ENCODE results near the gene MGRN1. TPM values are rescaled to one million over a fixed set of nuclear protein-coding genes. Genes with fewer than 3 reads are reported as not detected.

Gene MGRN1
- total RNA-seq, 1 donor from 2014 or later, result 63.6 TPM

GRCh38 chr16:4601036-4601863 lies 23.4 kb upstream of the MGRN1 start:
- Histone ChIP-seq H3K27me3 (ENCODE audit: control insufficient read depth, insufficient read depth, low read length) (peaks cover 31% of the 10 kb centered on the region), H3K36me3 (ENCODE audit: control insufficient read depth, insufficient read depth, low read length) (no peaks in the 10 kb centered on the region), H3K4me3 (ENCODE audit: low read depth, low read length) (no peak overlapping the region)
- no peak for TF ChIP-seq CTCF (IDR thresholded peaks at IDR 0.05; ENCODE audit: insufficient read depth, low read length, poor library complexity, severe bottlenecking)
- no peak for DNase-seq (ENCODE audit: low read depth)

GRCh38 chr16:4601864-4602186 lies 22.8 kb upstream of the MGRN1 start:
- no peak for DNase-seq (ENCODE audit: low read depth)
- TF ChIP-seq CTCF (IDR thresholded peaks at IDR 0.05; ENCODE audit: insufficient read depth, low read length, poor library complexity, severe bottlenecking), result no peak
- no peak overlapping the region for H3K4me3 ChIP-seq (ENCODE audit: low read depth, low read length)
- peaks cover 31% of the 10 kb centered on the region for H3K27me3 ChIP-seq (ENCODE audit: control insufficient read depth, insufficient read depth, low read length)
- H3K36me3 ChIP-seq (ENCODE audit: control insufficient read depth, insufficient read depth, low read length), result no peaks in the 10 kb centered on the region

- peaks cover 31% of the 10 kb centered on the region for H3K27me3 ChIP-seq (ENCODE audit: control insufficient read depth, insufficient read depth, low read length)
- no peak overlapping the region for H3K4me3 ChIP-seq (ENCODE audit: low read depth, low read length)
- H3K36me3 ChIP-seq (ENCODE audit: control insufficient read depth, insufficient read depth, low read length), result no peaks in the 10 kb centered on the region
- no peak for DNase-seq (ENCODE audit: low read depth)
- TF ChIP-seq CTCF (IDR thresholded peaks at IDR 0.05; ENCODE audit: insufficient read depth, low read length, poor library complexity, severe bottlenecking), result no peak
Measured at GRCh38 chr16:4602331-4602730, 22.3 kb upstream of the MGRN1 start.

GRCh38 chr16:4603624-4604170 lies 20.9 kb upstream of the MGRN1 start:
- H3K36me3 ChIP-seq (ENCODE audit: control insufficient read depth, insufficient read depth, low read length), result no peaks in the 10 kb centered on the region
- no peak overlapping the region for H3K4me3 ChIP-seq (ENCODE audit: low read depth, low read length)
- peaks cover 31% of the 10 kb centered on the region for H3K27me3 ChIP-seq (ENCODE audit: control insufficient read depth, insufficient read depth, low read length)
- no peak for DNase-seq (ENCODE audit: low read depth)
- no peak for TF ChIP-seq CTCF (IDR thresholded peaks at IDR 0.05; ENCODE audit: insufficient read depth, low read length, poor library complexity, severe bottlenecking)

GRCh38 chr16:4604401-4604800 lies 20.2 kb upstream of the MGRN1 start:
- Histone ChIP-seq H3K27me3 (ENCODE audit: control insufficient read depth, insufficient read depth, low read length) (peaks cover 26% of the 10 kb centered on the region), H3K4me3 (ENCODE audit: low read depth, low read length) (no peak overlapping the region), H3K36me3 (ENCODE audit: control insufficient read depth, insufficient read depth, low read length) (no peaks in the 10 kb centered on the region)
- DNase-seq (ENCODE audit: low read depth), result no peak
- no peak for TF ChIP-seq CTCF (IDR thresholded peaks at IDR 0.05; ENCODE audit: insufficient read depth, low read length, poor library complexity, severe bottlenecking)

GRCh38 chr16:4606354-4606753 lies 18.3 kb upstream of the MGRN1 start:
- Histone ChIP-seq H3K36me3 (ENCODE audit: control insufficient read depth, insufficient read depth, low read length) (no peaks in the 10 kb centered on the region), H3K4me3 (ENCODE audit: low read depth, low read length) (no peak overlapping the region), H3K27me3 (ENCODE audit: control insufficient read depth, insufficient read depth, low read length) (peaks cover 21% of the 10 kb centered on the region)
- DNase-seq (ENCODE audit: low read depth), result no peak
- no peak for TF ChIP-seq CTCF (IDR thresholded peaks at IDR 0.05; ENCODE audit: insufficient read depth, low read length, poor library complexity, severe bottlenecking)

Measured in kidney epithelial cell (primary cell).